NCI-H226 (cell line): ENCODE measurements around the gene SLC66A1.
A peak's percentile ranks its signal among the peaks of the same experiment; 100 is the strongest.

Experiments used
- DNase-seq: peaks from one replicate; pipeline ENCODE4 v3.0.0-alpha.2; 2015

SLC66A1 gene

GRCh38 chr1:19344372-19344810 is 32.3 kb downstream of the SLC66A1 start:
- peak; percentile 16 for DNase-seq

- no peak for DNase-seq
These were observed 32.7 kb downstream of the SLC66A1 start for GRCh38 chr1:19344831-19345230.

- DNase-seq = no peak
These were observed 33.3 kb downstream of the SLC66A1 start for GRCh38 chr1:19345391-19345790.

DNA sequence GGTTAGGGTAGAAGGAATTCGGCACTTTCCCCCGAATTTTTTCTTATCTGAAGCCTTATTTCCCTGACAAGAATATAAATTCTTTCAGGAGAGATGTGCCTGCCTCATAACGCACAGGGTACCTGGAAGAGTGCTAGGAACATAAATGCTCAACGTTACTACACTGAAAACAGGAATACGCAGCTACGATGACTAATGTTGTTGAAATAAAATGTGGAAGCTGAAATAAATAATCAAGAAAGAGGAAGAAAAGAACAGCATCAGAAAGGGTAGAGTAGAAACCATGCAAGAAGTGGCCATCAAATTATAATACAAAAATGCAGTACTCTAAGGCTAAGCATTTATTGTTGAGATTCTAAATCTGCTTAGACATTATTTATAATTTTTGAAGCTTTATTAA is 33.9 kb downstream of the SLC66A1 start:
- no peak for DNase-seq

DNA sequence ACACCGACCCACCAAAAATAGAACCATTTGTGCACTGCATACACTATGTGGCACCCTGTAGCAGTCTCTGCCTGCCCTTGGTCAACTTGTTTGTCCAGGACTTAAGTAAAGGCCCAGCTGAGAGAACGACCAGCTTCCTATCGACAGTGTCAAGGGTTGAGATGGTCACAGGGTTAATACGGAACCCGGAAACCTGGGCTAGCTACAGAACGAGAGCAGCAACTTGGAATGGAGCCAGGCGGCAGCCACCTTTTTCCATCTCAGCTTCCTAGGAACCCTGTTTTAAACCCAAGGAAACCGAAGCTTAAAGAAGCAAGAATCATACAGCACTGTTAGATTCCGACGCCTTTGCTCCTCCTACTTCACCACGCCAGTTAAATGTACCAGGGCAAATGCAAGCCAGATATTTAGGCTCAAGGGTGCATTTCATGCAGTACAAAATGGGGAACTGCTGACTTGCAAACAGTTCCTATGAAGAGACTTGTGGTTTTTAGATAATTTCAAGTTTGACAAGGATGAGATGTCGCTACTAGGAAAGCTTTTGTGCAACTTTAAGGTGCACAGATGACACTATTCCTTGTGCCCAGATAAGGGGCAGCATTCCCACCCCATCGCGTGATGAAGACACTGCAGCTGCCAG is 35.5 kb downstream of the SLC66A1 start:
- DNase-seq = no peak

DNA sequence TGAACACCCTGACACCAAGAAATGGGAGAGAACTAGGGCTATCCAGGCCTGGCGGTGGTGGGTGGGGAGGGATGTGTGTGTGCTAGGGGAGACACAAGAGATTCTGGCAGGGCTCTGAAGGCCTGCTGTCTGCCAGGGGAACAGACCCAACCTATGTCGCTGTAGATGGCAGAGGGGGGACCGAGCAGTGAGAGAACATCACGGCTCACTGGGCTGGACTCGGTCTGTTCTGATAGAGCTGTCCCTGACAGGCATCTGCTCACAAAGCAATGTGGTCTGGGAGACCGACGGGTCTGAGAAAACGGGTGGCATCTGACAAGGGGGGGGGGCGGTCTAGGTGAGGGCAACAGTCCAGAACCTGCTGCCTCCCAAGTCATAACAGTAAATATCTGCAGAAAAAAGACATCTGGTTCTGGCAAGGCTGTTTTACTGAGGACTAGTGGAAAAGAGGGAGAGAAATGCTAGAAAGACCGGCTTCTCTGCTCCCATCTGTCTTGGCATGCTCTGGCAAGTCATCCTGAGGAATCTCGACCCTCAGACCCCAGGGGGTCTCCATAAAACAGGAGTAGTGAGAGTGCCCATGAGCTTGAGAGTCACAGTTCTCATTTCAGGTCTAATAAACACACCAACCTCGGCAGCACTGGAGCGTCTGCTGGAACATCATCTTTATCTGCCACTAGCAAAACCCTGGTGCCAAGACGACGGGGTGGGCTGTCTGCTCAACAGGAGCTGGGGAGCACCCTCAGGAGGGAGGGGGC is 36.5 kb downstream of the SLC66A1 start:
- no peak for DNase-seq

GRCh38 chr1:19349999-19350398 is 37.9 kb downstream of the SLC66A1 start:
- no peak for DNase-seq

DNA sequence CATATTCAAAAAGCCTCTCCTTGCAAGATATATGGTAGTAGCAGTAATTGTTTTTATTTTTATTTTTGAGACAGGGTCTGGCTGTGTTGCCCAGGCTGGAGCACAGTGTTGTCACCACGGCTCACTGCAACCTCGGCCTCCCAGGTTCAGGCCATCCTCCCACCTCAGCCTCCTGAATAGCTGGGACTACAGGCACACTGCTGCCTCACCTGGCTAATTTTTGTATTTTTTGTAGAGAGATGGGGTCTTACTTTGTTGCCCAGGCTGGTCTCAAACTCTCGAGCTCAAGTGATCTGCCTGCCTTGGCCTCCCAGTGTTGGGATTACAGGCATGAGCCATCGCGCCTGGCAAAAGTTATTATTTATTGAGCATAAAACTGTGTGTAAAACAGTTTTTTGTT is 38.4 kb downstream of the SLC66A1 start:
- DNase-seq = no peak

GRCh38 chr1:19351873-19352272 is 39.7 kb downstream of the SLC66A1 start:
- no peak for DNase-seq

DNA sequence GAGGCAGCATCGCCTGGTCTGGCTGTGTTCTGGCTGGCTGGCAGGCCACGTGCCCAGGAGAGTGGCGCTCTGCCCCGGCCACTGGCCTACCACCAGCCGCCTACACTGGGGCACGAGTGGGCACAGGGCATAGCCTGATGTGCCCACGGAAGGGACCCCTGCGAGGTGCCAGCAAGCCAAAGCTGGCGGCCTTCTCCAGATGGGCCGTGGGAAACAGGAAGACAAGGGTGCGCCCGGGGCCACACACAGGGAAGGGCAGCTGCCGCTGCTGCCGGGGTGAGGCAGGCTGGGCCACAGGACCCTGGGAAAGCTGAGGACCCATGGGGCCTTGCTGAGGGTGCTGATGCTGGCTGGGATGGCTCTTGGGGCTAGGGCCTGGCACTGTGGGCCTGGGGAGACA is 40.7 kb downstream of the SLC66A1 start:
- no peak for DNase-seq

- no peak for DNase-seq
These were observed 41.5 kb downstream of the SLC66A1 start for GRCh38 chr1:19353596-19353995.

- no peak for DNase-seq
These were observed 42.4 kb downstream of the SLC66A1 start for GRCh38 chr1:19354531-19354981.

GRCh38 chr1:19356266-19356665 is 44.1 kb downstream of the SLC66A1 start:
- DNase-seq = no peak

DNA sequence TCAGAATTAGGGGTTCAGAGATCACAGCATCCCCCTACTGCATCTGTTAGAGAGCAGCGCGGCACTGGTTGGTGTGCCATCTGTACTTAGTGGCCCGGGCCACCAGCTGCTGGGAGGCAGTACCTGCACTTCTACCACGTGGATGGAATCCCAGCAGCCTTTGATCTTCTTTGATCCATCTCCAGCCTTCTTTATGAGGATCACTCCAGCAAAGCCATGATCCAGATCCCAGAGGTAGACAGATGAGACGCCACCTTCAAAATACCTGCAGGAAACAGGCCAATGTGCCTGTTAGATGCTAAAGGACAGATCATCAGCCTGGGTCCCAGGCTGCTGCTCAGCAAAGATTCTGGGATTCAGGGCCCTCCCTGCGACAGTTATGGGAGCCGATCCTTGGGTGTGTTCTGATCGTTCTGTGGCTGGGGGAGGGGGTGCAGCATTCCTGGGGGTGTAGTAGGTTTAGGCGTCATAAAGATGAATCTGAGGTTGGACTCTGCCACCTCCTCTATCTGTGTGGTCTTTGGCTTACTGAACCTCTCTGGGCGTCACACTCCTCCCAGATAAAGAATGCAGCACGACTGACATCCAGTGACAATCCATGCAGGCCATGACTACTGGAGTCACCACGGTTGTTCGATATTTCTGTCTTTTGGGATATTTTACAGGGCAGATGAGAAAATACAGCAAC is 45.3 kb downstream of the SLC66A1 start:
- DNase-seq = no peak

DNA sequence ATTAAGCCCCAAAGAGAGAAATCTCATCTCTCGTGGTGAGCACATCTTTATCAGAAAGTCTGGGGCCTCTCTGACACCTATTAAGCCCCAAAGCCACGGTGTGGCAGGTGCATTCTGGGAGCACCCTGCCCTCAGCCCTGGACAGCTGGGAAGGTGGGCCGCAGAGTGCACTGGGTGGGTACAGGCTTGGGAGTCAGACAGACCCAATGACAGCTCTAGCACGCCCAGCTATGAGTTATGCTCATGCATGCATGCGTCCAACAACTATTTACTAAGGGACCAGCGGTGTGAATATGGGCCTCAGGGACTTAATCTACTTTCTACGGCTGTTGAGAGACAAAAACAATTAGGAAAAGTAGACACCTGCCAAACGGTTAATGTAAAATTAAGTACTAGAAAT is 46.6 kb downstream of the SLC66A1 start:
- no peak for DNase-seq

DNA sequence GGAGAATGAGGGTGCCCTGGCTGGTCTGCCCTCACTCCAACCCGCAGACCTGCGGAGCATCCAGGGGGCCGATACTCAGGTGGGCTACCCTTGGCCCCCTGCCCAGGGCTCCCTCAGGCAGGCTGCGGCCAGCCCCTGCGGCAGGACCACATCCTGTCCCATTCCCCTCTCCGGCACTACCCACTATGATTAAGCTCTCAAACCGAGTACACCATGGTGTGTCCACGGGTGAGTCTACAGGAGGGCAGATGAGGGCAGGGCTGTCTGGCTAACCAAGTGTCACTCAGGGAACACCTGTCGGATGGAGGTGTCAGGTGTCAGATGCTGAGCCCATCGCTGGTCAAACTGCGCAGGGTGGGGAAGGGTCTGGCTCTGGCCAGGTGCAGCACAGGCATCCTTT is 47.2 kb downstream of the SLC66A1 start:
- no peak for DNase-seq

DNA sequence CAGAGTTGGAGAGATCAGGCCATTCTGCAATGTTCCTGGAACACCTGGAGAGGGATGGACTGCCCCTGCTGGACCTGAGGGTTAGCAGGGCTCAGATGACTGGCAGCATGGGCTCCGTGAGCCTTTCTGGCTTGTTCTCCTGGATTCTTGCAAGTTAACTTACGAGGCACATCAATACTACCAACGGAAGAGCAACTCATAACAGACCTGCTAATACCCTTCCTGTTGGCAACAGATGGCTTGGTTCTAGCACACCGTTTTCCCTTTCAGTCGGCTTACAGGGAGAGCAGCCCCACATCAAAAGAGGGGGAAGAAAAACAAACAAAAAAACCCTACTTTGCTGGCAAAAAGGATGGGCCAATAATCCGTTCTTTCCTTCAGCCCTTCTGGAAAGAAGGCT is 47.9 kb downstream of the SLC66A1 start:
- no peak for DNase-seq

- DNase-seq = no peak
These were observed 48.3 kb downstream of the SLC66A1 start for GRCh38 chr1:19360432-19360831.

- no peak for DNase-seq
These were observed 48.9 kb downstream of the SLC66A1 start for GRCh38 chr1:19360843-19361610.

DNA sequence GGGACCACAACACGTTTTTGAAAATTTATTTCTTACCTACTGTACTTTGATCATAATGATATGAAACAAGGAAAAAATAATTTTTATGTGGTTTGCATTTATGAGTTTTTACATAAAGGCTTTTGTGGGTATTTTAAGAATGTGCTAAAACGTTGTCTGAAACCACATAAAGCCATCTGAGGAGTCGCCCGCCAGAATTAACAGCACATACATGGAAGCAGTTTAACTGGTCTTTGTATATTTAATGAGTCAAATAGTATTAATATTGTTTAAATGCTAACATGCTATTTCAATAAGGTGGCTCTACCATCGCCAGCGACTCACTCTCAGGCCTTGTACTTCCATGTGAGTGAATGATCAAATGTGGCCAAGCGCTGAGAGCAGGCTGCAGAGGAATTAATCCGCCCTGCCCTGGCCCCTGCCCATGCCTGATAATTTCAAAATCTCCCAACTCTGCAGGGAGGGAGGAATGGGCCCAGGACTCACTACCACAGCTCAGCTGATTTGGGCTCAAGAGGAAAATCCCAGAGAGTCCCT is 49.6 kb downstream of the SLC66A1 start:
- no peak for DNase-seq

DNA sequence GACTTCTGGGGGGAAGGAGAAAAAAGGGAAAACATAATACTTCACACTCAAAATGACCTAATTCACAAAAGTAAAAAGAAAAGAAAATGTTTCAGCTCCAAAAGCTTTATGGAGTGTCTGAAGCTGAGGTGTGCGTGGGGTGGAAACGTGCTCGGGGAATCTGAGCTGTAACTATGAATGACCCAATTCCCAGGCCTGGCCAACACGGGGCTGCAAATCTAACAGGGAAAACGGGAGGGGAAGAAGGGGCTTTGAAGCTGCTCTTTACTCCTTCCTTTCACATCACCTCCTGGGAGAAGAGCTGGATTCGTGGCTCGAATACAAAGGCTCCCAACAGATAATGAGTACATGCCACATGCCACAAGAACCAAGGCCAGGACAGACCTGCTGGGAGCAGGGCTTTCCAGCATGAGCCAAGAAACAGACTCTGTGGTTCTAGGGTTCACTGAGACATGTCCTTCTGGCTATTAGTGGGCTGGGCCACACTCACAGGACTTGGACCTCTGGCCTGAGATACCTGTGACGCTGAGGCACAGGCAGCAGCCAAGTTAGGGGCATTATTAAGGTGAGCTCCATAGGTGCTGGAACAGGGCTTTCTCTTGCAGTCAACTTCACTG is 51.5 kb downstream of the SLC66A1 start:
- DNase-seq = no peak

DNA sequence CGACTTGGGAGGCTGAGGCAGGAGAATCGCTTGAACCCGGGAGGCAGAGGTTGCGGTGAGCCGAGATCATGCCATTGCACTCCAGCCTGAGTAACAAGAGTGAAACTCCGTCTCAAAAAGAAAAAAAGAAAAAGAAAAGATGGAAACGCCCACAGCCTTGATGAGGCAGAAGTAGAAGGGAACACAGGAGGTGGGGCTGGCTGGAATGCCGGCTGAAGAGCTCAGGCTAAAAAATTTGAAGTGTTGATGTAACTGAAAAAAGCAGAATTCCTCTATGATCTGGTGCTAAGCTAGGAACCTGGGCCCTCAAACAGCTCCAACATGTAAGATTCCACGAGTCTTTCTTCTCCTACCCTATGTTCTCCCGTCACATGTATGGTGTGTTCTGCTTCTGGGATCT is 53.6 kb downstream of the SLC66A1 start:
- no peak for DNase-seq
